ENCODE data around the gene GLI1. TPM values are rescaled to one million over a fixed set of nuclear protein-coding genes. Genes with fewer than 3 reads are reported as not detected.
A peak's percentile ranks its signal among the peaks of the same experiment; 100 is the strongest.

GLI1 gene
- total and polyA plus RNA-seq, 2 of the 13 experiments (the other 11 are each of a cell fraction or from before 2014, with no cell fraction given), result 0.09 to 0.20 TPM

GRCh38 chr12:57520053-57520818 is 60.7 kb downstream of the GLI1 start, which contains the start of gene DDIT3 (continued):
- TF ChIP-seq, protein P1, sequence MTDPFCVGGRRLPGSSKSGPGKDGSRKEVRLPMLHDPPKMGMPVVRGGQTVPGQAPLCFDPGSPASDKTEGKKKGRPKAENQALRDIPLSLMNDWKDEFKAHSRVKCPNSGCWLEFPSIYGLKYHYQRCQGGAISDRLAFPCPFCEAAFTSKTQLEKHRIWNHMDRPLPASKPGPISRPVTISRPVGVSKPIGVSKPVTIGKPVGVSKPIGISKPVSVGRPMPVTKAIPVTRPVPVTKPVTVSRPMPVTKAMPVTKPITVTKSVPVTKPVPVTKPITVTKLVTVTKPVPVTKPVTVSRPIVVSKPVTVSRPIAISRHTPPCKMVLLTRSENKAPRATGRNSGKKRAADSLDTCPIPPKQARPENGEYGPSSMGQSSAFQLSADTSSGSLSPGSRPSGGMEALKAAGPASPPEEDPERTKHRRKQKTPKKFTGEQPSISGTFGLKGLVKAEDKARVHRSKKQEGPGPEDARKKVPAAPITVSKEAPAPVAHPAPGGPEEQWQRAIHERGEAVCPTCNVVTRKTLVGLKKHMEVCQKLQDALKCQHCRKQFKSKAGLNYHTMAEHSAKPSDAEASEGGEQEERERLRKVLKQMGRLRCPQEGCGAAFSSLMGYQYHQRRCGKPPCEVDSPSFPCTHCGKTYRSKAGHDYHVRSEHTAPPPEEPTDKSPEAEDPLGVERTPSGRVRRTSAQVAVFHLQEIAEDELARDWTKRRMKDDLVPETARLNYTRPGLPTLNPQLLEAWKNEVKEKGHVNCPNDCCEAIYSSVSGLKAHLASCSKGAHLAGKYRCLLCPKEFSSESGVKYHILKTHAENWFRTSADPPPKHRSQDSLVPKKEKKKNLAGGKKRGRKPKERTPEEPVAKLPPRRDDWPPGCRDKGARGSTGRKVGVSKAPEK (CRISPR knock-in tag; IDR thresholded peaks at IDR 0.05; ENCODE audit: borderline replicate concordance), result no peak
- TF ChIP-seq NCOA2 (CRISPR knock-in tag; IDR thresholded peaks at IDR 0.05) (peak; percentile 19; the same call in 1 of the 2 replicates), ZNF816 (CRISPR knock-in tag; IDR thresholded peaks at IDR 0.05; ENCODE audit: borderline replicate concordance) (no peak; the same call in 1 of the 2 replicates), NKX3-1 (CRISPR knock-in tag; IDR thresholded peaks at IDR 0.05) (no peak), TAF1 (CRISPR knock-in tag; IDR thresholded peaks at IDR 0.05) (peak; percentile 92), TSC22D2 (CRISPR knock-in tag; IDR thresholded peaks at IDR 0.05; ENCODE audit: borderline replicate concordance) (peak; percentile 59; the same call in 1 of the 2 replicates), LBX2 (CRISPR knock-in tag; IDR thresholded peaks at IDR 0.05; ENCODE audit: borderline replicate concordance) (no peak), ZNF260 (CRISPR knock-in tag; IDR thresholded peaks at IDR 0.05; ENCODE audit: borderline replicate concordance, low read depth) (no peak), RFXAP (CRISPR knock-in tag; IDR thresholded peaks at IDR 0.05; ENCODE audit: borderline replicate concordance) (0 out of 2 replicates have a peak, but pooled peaks have one; percentile 53), MED13 (CRISPR knock-in tag; IDR thresholded peaks at IDR 0.05) (0 out of 2 replicates have a peak, but pooled peaks have one; percentile 67), ZNF256 (CRISPR knock-in tag; conservative IDR thresholded peaks at IDR 0.05) (0 out of 2 replicates have a peak, but pooled peaks have one; percentile 52), SKI (IDR thresholded peaks at IDR 0.05; ENCODE audit: partially characterized antibody) (peak; percentile 32), FOXP1 (IDR thresholded peaks at IDR 0.05) (no peak), FOXP1 (CRISPR knock-in tag; IDR thresholded peaks at IDR 0.05) (0 out of 2 replicates have a peak, but pooled peaks have one; percentile 0), ZFP1 (CRISPR knock-in tag; IDR thresholded peaks at IDR 0.05) (0 out of 2 replicates have a peak, but pooled peaks have one; percentile 27), RBFOX2 (IDR thresholded peaks at IDR 0.05; ENCODE audit: low read depth, low read length) (peak; percentile 85), KDM5B (CRISPR knock-in tag; IDR thresholded peaks at IDR 0.05; ENCODE audit: borderline replicate concordance) (0 out of 2 replicates have a peak, but pooled peaks have one; percentile 40), ZNF17 (CRISPR knock-in tag; IDR thresholded peaks at IDR 0.05) (no peak), SNAI1 (CRISPR knock-in tag; IDR thresholded peaks at IDR 0.05; ENCODE audit: borderline replicate concordance) (no peak), ZNF678 (CRISPR knock-in tag; IDR thresholded peaks at IDR 0.05) (0 out of 2 replicates have a peak, but pooled peaks have one; percentile 81), MXI1 (IDR thresholded peaks at IDR 0.05; ENCODE audit: borderline replicate concordance, low read depth, low read length) (peak; percentile 55; the same call in 1 of the 3 replicates), MBNL3 (CRISPR knock-in tag; conservative IDR thresholded peaks at IDR 0.05) (no peak)
- TF ChIP-seq, protein P2, sequence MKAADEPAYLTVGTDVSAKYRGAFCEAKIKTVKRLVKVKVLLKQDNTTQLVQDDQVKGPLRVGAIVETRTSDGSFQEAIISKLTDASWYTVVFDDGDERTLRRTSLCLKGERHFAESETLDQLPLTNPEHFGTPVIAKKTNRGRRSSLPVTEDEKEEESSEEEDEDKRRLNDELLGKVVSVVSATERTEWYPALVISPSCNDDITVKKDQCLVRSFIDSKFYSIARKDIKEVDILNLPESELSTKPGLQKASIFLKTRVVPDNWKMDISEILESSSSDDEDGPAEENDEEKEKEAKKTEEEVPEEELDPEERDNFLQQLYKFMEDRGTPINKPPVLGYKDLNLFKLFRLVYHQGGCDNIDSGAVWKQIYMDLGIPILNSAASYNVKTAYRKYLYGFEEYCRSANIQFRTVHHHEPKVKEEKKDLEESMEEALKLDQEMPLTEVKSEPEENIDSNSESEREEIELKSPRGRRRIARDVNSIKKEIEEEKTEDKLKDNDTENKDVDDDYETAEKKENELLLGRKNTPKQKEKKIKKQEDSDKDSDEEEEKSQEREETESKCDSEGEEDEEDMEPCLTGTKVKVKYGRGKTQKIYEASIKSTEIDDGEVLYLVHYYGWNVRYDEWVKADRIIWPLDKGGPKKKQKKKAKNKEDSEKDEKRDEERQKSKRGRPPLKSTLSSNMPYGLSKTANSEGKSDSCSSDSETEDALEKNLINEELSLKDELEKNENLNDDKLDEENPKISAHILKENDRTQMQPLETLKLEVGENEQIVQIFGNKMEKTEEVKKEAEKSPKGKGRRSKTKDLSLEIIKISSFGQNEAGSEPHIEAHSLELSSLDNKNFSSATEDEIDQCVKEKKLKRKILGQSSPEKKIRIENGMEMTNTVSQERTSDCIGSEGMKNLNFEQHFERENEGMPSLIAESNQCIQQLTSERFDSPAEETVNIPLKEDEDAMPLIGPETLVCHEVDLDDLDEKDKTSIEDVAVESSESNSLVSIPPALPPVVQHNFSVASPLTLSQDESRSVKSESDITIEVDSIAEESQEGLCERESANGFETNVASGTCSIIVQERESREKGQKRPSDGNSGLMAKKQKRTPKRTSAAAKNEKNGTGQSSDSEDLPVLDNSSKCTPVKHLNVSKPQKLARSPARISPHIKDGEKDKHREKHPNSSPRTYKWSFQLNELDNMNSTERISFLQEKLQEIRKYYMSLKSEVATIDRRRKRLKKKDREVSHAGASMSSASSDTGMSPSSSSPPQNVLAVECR (CRISPR knock-in tag; IDR thresholded peaks at IDR 0.05; ENCODE audit: borderline replicate concordance), result peak; percentile 94

Data from HepG2 (cell line).